Right atrium auricular region (tissue), 2 donors: ENCODE data around the gene EMP1. TPM values are rescaled to one million over a fixed set of nuclear protein-coding genes. Genes with fewer than 3 reads are reported as not detected.

Source experiments
- DNase-seq: peaks from one replicate; pipeline ENCODE4 v3.0.0-alpha.2; 2019; ENCODE audit warnings: low spot score
- H3K27ac ChIP-seq, 2 donors: fragments of 200-600 bp; sonication (generic); 1 replicate in 1 of 2; 2 replicates in 1 of 2; pipeline ENCODE4 v1.5.1; 2016 to 2019
- H3K27me3 ChIP-seq, 2 donors: fragments of 200-600 bp; sonication (generic); one replicate each; pipeline versions ENCODE4 v1.5.1 to v1.6.0; 2017 to 2019
- H3K36me3 ChIP-seq: fragments of 200-600 bp; sonication (generic); one replicate; pipeline ENCODE4 v1.5.1; 2016
- H3K4me1 ChIP-seq, 2 donors: fragments of 200-600 bp; sonication (generic); one replicate each; pipeline versions ENCODE4 v1.5.1 to v1.6.0; 2017 to 2019
- H3K4me3 ChIP-seq, 2 donors: fragments of 200-600 bp; sonication (generic); 1 replicate in 1 of 2; 2 replicates in 1 of 2; pipeline ENCODE4 v1.5.1; 2017 to 2019; ENCODE audit warnings: mild to moderate bottlenecking in 1 of 2, moderate library complexity in 1 of 2
- H3K9me3 ChIP-seq, 2 donors: fragments of 200-600 bp; sonication (generic); one replicate each; pipeline ENCODE4 v1.5.1; 2019
- total RNA-seq, 2 donors: library from RNA; depleted of rRNA; stranded (reverse); fragments of >200 nt; gene quantifications; one replicate each; pipeline ENCODE4 v1.1.0, GENCODE V29; 2016
- TF ChIP-seq, protein P1 (sequence below), 2 donors: fragments of 200-600 bp; sonication (generic); IDR thresholded peaks; one replicate each; pipeline ENCODE4 v1.5.1; 2019; ENCODE audit warnings: antibody characterized with exemption in 2 of 2

Gene EMP1
- total RNA-seq, 2 donors from 2014 or later: 188 to 208 TPM

DNA sequence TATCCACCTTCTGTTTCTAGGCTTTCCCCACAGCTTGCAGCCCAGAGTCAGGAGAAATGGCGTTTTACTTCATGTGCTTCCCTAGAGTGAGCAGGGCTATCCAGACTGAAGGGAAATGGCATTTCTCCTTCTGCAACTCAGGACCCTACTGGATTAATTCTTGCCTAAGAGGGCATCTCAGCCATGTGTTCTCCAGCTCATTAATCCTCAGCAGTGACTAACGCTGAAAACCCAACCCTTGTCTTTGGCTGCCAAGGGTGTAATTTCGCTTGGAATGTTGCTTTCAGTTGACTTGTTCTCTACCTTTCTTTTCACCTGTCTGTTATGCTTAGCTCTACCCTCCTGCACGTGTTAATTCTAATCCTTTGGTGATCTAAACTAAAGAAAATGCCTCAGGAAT lies 21.0 kb upstream of the EMP1 start:
- no peaks in the 10 kb centered on the region for H3K9me3 ChIP-seq
- no peak overlapping the region for H3K4me3 ChIP-seq
- TF ChIP-seq, protein P1, sequence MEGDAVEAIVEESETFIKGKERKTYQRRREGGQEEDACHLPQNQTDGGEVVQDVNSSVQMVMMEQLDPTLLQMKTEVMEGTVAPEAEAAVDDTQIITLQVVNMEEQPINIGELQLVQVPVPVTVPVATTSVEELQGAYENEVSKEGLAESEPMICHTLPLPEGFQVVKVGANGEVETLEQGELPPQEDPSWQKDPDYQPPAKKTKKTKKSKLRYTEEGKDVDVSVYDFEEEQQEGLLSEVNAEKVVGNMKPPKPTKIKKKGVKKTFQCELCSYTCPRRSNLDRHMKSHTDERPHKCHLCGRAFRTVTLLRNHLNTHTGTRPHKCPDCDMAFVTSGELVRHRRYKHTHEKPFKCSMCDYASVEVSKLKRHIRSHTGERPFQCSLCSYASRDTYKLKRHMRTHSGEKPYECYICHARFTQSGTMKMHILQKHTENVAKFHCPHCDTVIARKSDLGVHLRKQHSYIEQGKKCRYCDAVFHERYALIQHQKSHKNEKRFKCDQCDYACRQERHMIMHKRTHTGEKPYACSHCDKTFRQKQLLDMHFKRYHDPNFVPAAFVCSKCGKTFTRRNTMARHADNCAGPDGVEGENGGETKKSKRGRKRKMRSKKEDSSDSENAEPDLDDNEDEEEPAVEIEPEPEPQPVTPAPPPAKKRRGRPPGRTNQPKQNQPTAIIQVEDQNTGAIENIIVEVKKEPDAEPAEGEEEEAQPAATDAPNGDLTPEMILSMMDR (IDR thresholded peaks at IDR 0.05): no peak
- H3K27me3 ChIP-seq: no peaks in the 10 kb centered on the region
- DNase-seq: no peak
- H3K36me3 ChIP-seq: no peaks in the 10 kb centered on the region
- H3K4me1 ChIP-seq: peaks cover 0 to 60% of the 10 kb centered on the region in 2 donors
- H3K27ac ChIP-seq: no peak overlapping the region

DNA sequence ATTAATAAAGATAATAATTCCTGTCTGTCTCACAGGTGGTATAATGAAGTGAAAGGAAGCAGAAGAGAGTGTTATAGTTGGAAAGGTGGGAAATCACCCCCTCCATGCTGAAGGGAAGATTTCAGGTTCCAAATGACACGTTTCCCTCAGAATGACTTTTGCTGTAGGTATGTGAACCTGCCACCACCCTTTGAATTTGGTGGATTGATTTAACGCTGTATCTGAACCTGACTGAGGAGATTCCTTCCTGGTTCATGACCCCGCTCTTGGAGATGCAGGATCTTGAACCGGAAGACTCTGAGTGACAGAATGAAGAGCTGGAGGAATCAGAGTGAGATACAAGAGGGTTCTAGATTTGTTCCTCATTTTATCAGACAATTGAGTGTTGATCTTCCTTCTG lies 20.3 kb upstream of the EMP1 start:
- no peak overlapping the region for H3K27ac ChIP-seq
- no peak for DNase-seq
- TF ChIP-seq, protein P1 (IDR thresholded peaks at IDR 0.05): no peak
- no peaks in the 10 kb centered on the region for H3K9me3 ChIP-seq
- no peak overlapping the region for H3K4me3 ChIP-seq
- H3K27me3 ChIP-seq: no peaks in the 10 kb centered on the region
- no peaks in the 10 kb centered on the region for H3K36me3 ChIP-seq
- H3K4me1 ChIP-seq: peaks cover 0 to 59% of the 10 kb centered on the region in 2 donors

DNA sequence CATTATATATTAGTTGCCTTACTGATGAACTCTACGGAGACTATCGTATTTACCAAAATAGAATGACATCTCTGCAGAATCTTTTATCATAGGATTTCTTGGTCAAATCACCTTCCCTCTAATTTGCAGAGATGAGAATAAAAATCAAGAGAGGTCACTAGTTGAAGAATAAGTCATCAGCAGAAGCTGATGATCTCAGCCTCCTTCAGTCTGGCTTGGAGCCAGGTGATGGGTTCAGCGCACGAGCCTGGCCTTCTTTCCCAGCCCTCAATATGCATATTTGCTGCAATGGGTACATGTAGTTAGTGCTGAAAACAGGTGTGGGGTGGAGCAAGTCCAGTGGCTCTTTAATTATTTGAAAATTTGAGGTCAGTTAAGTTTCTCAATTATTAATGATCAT lies 19.2 kb upstream of the EMP1 start:
- H3K27ac ChIP-seq: no peak overlapping the region
- no peak for DNase-seq
- H3K9me3 ChIP-seq: no peaks in the 10 kb centered on the region
- H3K4me1 ChIP-seq: peaks cover 0 to 48% of the 10 kb centered on the region in 2 donors
- no peaks in the 10 kb centered on the region for H3K36me3 ChIP-seq
- H3K27me3 ChIP-seq: no peaks in the 10 kb centered on the region
- H3K4me3 ChIP-seq: no peak overlapping the region
- TF ChIP-seq, protein P1 (IDR thresholded peaks at IDR 0.05): no peak

DNA sequence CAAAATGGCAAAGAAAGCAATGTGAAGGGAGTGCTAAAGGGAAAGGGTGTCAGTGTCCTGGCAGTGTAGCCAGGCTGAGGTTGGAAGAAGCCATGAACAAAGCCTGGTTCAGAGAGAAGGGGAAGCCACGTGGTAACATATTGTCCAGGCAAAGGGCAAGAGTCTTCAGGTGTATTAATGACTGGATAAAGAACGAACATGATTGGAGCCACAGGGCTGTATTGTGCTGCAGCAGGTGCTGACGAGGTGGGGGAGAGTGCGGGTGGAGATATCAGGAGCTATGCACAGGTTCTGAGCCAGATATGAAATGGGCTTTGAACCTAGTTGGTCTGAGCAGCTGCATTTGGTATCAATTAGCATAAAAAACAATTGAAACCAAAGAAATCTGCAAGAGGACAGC lies 18.6 kb upstream of the EMP1 start:
- H3K27ac ChIP-seq: peak overlapping the region in 1 of 2 donors; percentile 92
- H3K9me3 ChIP-seq: no peaks in the 10 kb centered on the region

DNA sequence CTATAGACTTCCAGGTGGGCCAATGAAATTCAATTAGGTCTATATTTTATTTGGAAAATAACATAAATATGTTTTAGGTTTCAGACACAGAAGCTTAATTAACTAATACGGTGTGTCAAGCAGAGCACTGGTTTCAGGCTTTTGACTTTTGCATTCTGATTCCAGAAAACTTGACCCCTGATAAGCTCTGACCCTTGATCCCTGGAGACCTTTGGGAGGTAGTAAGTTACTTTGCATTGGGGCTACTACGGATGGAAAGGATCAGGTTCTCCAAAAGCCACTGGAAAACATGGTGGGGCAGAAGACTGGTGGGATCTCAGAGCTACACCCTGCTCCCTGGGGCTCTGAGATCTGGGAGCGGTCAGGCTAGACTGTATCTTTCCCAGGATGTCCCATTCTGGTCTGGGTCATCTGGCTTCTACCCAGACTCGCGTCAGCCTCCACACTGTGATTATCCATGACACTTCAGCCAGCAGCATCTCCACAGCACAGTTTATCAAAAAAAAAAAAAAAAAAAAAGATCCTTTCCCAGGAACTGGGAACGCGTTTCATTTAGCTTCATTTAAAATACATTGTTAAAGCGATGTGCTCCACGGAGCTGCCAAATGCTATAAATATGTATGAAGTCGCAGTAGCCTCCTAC lies 17.8 kb upstream of the EMP1 start:
- peak overlapping the region in 1 of 2 donors; percentile 14 for H3K4me3 ChIP-seq
- DNase-seq: no peak
- H3K27me3 ChIP-seq: no peaks in the 10 kb centered on the region
- H3K4me1 ChIP-seq: peaks cover 0 to 35% of the 10 kb centered on the region in 2 donors
- H3K9me3 ChIP-seq: no peaks in the 10 kb centered on the region
- H3K36me3 ChIP-seq: no peaks in the 10 kb centered on the region
- peak overlapping the region; percentile 71 to 92 for H3K27ac ChIP-seq
- TF ChIP-seq, protein P1 (IDR thresholded peaks at IDR 0.05): no peak

More for the DNA sequence above, 18.6 kb upstream of the EMP1 start:
- peaks cover 0 to 42% of the 10 kb centered on the region in 2 donors for H3K4me1 ChIP-seq
- DNase-seq: no peak
- no peak overlapping the region for H3K4me3 ChIP-seq
- H3K36me3 ChIP-seq: no peaks in the 10 kb centered on the region
- no peaks in the 10 kb centered on the region for H3K27me3 ChIP-seq
- TF ChIP-seq, protein P1 (IDR thresholded peaks at IDR 0.05): no peak
